Adipocyte (in vitro differentiated cells): ENCODE results near the gene SPINK2.

Experiments
- DNase-seq: peaks from one replicate; pipeline ENCODE4 v3.0.0-alpha.2; 2015; ENCODE audit warnings: low read depth
- H3K27me3 ChIP-seq: replicated peaks from 2 replicates; pipeline ENCODE4 v1.7.0; 2013; ENCODE audit warnings: mild to moderate bottlenecking, low read length, moderate library complexity; ENCODE audit not compliant: control insufficient read depth, insufficient read depth
- H3K36me3 ChIP-seq: 2 replicates; pipeline ENCODE4 v1.7.0; 2013; ENCODE audit warnings: low read length, mild to moderate bottlenecking, moderate library complexity; ENCODE audit not compliant: control insufficient read depth, insufficient read depth, severe bottlenecking
- H3K4me1 ChIP-seq: 2 replicates; pipeline ENCODE4 v1.7.0; 2013; ENCODE audit warnings: mild to moderate bottlenecking, low read length, moderate library complexity; ENCODE audit not compliant: control insufficient read depth, insufficient read depth
- H3K4me3 ChIP-seq: 2 replicates; pipeline ENCODE4 v1.7.0; 2013; ENCODE audit warnings: mild to moderate bottlenecking, low read length, moderate library complexity
- H3K9ac ChIP-seq: 2 replicates; pipeline ENCODE4 v1.7.0; 2013; ENCODE audit warnings: mild to moderate bottlenecking, low read length, moderate library complexity
- H3K9me3 ChIP-seq: 2 replicates; pipeline ENCODE4 v1.7.0; 2013; ENCODE audit warnings: mild to moderate bottlenecking, low read length, moderate library complexity; ENCODE audit not compliant: control insufficient read depth

SPINK2 gene

DNA sequence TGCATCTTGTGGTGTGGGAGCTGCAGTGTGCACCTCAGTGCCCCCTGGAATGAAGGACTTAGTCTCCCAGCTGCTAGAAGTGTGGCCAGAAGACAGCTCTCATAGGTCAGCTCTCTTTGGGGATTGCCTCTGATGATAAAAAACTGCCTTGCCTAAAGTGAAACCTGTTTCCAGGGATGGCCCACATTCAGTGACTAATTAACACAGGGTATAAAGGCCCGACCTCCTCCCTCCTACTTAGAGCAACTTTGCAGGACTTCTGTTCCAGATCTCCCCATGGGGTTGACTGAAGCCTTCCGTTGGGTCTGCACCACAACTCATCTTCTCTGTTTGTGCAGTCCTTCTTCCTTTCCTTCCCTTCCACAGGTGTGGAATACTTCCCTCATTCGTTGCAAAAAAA is 53.2 kb downstream of the SPINK2 start:
- Histone ChIP-seq H3K4me1 (no peaks in the 10 kb centered on the region), H3K9ac (no peak overlapping the region), H3K27me3 (no peaks in the 10 kb centered on the region), H3K4me3 (no peak overlapping the region), H3K36me3 (no peaks in the 10 kb centered on the region), H3K9me3 (no peaks in the 10 kb centered on the region)
- no peak for DNase-seq

DNA sequence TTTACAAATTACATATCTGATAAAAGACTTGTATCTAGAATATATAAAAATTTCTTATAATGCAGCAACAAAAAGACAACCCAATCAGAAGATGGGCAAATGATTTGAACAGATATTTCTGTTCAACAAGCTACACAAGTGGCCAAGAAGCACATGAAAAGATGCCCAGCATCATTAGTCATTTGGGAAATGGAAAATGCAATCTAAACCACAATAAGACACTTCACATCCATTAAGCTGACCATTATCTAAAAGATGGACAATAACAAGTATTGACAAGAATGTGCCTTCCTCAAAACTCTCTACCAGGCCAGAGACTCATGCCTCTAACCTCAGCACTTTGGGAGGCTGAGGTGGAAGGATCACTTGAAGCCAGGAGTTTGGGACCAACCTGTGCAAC is 53.9 kb downstream of the SPINK2 start:
- no peak for DNase-seq
- Histone ChIP-seq H3K4me3 (no peak overlapping the region), H3K27me3 (peaks cover 3% of the 10 kb centered on the region), H3K9me3 (no peaks in the 10 kb centered on the region), H3K4me1 (no peaks in the 10 kb centered on the region), H3K9ac (no peak overlapping the region), H3K36me3 (no peaks in the 10 kb centered on the region)

DNA sequence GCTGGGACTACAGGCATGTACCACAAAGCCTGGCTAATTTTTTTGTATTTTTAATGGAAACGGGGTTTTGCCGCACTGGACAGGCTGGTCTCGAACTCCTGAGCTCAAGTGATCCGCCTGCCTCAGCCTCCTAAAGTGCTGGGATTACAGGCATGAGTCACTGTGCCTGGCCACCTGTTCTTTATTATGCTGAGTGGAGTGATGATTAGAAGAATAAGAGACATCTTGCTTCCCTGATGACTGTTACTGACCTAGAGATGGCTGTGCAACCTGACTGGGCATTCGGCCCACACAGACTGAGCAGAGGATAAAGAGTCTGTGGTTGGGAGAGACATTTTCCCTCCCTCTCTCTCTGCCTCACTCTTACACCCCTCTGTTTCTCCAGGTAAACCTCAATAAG is 56.7 kb downstream of the SPINK2 start:
- Histone ChIP-seq H3K4me3 (no peak overlapping the region), H3K4me1 (no peaks in the 10 kb centered on the region), H3K27me3 (peaks cover 9% of the 10 kb centered on the region), H3K36me3 (no peaks in the 10 kb centered on the region), H3K9ac (no peak overlapping the region), H3K9me3 (no peaks in the 10 kb centered on the region)
- DNase-seq, result peak; percentile 27

DNA sequence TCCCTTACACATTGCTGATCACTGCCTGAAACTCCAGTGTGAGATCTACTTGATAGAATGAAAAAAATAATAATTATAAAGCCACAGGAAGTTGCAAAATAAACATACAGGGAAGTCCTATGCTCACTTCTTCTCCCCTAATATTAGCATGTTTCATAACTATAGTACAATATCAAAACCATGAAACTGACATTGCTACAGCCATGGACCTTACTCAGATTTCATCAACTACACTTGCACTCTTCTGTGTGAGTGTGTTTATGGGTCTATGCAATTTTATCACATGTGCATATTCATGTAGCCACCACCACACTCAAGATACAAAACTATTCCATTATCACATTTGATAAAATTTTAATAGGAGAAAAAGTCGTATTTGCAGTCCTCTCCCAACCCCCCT is 57.3 kb downstream of the SPINK2 start:
- Histone ChIP-seq H3K9me3 (no peaks in the 10 kb centered on the region), H3K27me3 (peaks cover 9% of the 10 kb centered on the region), H3K4me1 (no peaks in the 10 kb centered on the region), H3K9ac (no peak overlapping the region), H3K36me3 (no peaks in the 10 kb centered on the region), H3K4me3 (no peak overlapping the region)
- no peak for DNase-seq

DNA sequence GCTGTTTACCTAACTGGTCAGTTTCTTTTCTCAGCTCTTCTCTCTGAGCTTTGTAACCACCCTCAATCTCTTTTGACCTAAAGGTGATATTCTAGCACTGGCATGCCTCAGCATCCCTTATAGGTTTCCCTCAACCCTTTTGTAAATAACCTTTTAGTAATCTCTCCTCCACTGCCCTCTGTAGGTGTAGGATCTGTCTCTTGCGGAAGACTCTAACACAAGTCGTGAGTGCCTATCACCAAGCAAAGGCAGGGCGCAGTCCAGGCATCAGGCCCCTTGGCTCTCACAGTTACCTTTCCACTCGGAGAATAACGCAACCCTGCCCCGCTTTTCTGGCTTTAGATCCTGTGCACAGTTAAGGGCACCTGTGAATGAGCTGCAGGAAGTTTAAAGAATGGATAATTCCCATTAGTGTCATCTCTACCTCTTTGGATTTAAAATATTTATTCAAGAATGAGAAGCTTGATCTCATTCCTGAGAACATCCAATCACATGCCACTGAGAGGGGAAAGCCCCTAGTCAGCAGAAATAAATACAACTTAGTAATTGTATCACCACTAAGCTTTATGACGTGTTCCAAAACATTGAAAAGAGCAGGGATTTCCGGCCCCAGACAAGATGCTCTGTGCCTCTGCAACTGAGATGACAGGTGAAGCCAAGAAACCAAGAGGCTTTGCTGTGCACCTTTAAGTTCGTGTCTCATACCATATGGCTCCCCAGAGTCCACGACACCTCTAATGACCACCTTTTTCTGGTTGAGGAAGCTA is 58.8 kb downstream of the SPINK2 start:
- Histone ChIP-seq H3K9ac (no peak overlapping the region), H3K9me3 (no peaks in the 10 kb centered on the region), H3K4me3 (no peak overlapping the region), H3K27me3 (peaks cover 9% of the 10 kb centered on the region), H3K4me1 (peaks cover 8% of the 10 kb centered on the region), H3K36me3 (no peaks in the 10 kb centered on the region)
- no peak for DNase-seq

DNA sequence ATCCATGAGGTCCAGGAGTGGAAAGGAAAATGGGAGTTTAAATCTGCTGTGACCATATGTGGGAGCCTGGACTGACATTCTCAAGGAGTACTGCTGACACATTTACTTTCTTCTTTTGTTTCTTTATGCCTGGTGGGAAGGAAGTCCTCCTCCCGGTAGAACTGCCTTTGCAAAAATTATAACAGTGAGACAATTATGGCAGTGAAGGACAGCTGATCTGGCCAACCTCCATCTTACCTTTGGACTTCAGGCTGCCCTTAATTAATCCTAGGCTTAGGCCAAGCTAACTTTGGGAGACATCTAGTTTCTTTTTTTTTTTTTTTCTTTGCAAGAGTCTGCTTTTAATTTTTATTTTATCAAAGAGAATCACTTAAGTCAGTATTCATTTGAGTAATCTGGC is 61.3 kb downstream of the SPINK2 start:
- no peaks in the 10 kb centered on the region for H3K9me3 ChIP-seq
- H3K9ac ChIP-seq, result no peak overlapping the region
- peaks cover 9% of the 10 kb centered on the region for H3K27me3 ChIP-seq
- no peaks in the 10 kb centered on the region for H3K36me3 ChIP-seq
- no peak overlapping the region for H3K4me3 ChIP-seq
- DNase-seq, result no peak
- H3K4me1 ChIP-seq, result peaks cover 18% of the 10 kb centered on the region
